C4-2B (cell line): Measurements from ENCODE around the gene BNIP1.

Source experiments
- ZFX ChIP-seq: fragments of 450-650 bp; IDR thresholded peaks from 2 replicates; pipeline ENCODE4 v1.6.1; 2017
- TF ChIP-seq, protein P1 (sequence below): fragments of 450-650 bp; conservative IDR thresholded peaks from 2 replicates; pipeline ENCODE4 v1.5.1; 2017; ENCODE audit warnings: mild to moderate bottlenecking

DNA sequence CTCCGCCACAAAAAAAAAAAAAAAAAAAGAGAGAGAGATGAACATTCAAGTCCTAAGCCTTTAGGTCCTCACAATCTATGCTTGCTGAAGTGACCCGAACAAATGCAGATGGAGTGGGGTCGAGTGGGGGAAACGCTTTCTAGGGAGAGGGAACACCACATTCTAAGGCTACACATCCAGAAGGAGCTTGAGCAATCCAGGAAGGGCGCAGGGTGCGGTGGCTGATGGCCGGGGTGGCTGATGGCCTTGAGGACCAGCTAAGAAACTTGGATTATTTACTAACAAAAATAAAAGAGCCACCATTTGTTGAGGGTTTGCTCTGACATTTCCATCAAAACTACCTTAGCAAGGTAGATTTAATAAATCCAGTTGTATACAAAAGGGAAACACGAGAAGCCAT is 764 bp upstream of the BNIP1 start:
- TF ChIP-seq, protein P1, sequence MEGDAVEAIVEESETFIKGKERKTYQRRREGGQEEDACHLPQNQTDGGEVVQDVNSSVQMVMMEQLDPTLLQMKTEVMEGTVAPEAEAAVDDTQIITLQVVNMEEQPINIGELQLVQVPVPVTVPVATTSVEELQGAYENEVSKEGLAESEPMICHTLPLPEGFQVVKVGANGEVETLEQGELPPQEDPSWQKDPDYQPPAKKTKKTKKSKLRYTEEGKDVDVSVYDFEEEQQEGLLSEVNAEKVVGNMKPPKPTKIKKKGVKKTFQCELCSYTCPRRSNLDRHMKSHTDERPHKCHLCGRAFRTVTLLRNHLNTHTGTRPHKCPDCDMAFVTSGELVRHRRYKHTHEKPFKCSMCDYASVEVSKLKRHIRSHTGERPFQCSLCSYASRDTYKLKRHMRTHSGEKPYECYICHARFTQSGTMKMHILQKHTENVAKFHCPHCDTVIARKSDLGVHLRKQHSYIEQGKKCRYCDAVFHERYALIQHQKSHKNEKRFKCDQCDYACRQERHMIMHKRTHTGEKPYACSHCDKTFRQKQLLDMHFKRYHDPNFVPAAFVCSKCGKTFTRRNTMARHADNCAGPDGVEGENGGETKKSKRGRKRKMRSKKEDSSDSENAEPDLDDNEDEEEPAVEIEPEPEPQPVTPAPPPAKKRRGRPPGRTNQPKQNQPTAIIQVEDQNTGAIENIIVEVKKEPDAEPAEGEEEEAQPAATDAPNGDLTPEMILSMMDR: no peak
- no peak for TF ChIP-seq ZFX
